ENCODE measurements around the gene ACTR5. TPM values are rescaled to one million over a fixed set of nuclear protein-coding genes. Genes with fewer than 3 reads are reported as not detected.

Gene ACTR5
- total and polyA plus RNA-seq, 2 of the 13 experiments (the other 11 are each of a cell fraction or from before 2014, with no cell fraction given): 19.5 to 20.5 TPM

- peak; percentile 34; the same call in 1 of the 2 replicates for TF ChIP-seq ZNF687 (CRISPR knock-in tag; IDR thresholded peaks at IDR 0.05)
- TF ChIP-seq, protein P1, sequence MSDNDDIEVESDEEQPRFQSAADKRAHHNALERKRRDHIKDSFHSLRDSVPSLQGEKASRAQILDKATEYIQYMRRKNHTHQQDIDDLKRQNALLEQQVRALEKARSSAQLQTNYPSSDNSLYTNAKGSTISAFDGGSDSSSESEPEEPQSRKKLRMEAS (IDR thresholded peaks at IDR 0.05): peak; percentile 76
- TF ChIP-seq, protein P2, sequence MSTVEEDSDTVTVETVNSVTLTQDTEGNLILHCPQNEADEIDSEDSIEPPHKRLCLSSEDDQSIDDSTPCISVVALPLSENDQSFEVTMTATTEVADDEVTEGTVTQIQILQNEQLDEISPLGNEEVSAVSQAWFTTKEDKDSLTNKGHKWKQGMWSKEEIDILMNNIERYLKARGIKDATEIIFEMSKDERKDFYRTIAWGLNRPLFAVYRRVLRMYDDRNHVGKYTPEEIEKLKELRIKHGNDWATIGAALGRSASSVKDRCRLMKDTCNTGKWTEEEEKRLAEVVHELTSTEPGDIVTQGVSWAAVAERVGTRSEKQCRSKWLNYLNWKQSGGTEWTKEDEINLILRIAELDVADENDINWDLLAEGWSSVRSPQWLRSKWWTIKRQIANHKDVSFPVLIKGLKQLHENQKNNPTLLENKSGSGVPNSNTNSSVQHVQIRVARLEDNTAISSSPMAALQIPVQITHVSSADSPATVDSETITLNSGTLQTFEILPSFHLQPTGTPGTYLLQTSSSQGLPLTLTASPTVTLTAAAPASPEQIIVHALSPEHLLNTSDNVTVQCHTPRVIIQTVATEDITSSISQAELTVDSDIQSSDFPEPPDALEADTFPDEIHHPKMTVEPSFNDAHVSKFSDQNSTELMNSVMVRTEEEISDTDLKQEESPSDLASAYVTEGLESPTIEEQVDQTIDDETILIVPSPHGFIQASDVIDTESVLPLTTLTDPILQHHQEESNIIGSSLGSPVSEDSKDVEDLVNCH (CRISPR knock-in tag; IDR thresholded peaks at IDR 0.05): no peak
- TF ChIP-seq HNF4A (CRISPR knock-in tag; IDR thresholded peaks at IDR 0.05): 0 out of 2 replicates have a peak, but pooled peaks have one; percentile 23
- TF ChIP-seq SIN3B (IDR thresholded peaks at IDR 0.05; ENCODE audit: low read length): no peak
- no peak for TF ChIP-seq ZNF414 (CRISPR knock-in tag; IDR thresholded peaks at IDR 0.05)
- no peak for TF ChIP-seq ZBTB14 (CRISPR knock-in tag; IDR thresholded peaks at IDR 0.05)
Measured at GRCh38 chr20:38770546-38770945, 22.3 kb downstream of the ACTR5 start (continued).
